ENCODE results near the gene TOP3A. TPM values are rescaled to one million over a fixed set of nuclear protein-coding genes. Genes with fewer than 3 reads are reported as not detected.

The TOP3A gene
- total and polyA plus RNA-seq, 2 of the 4 experiments (the other 2 are of a cell fraction) = 13.4 to 21.3 TPM

GRCh38 chr17:18356624-18357023 is 41.8 kb upstream of the TOP3A start:
- no peaks in the 10 kb centered on the region for H3K27me3 ChIP-seq (ENCODE audit: control insufficient read depth, insufficient read depth, low read length)
- no peak overlapping the region for H4K5ac ChIP-seq (ENCODE audit: low read depth, low read length)
- H3K9me3 ChIP-seq (ENCODE audit: control insufficient read depth, insufficient read depth, low read length) = no peaks in the 10 kb centered on the region
- dilution Hi-C loops (cut with HindIII; ENCODE audit: low sequenced_read_pairs, unreplicated experiment) (no loop called here), in situ Hi-C loops (cut with MboI; ENCODE audit: low sequenced_read_pairs) (no loop called here), intact Hi-C loops (cut with micrococcal nuclease) (no loop called here)
- no peak overlapping the region for H3K18ac ChIP-seq (ENCODE audit: low read depth, low read length)
- no peak overlapping the region for H2BK120ac ChIP-seq (ENCODE audit: low read depth, low read length)
- 0 out of 2 replicates have a peak, but pooled peaks have one; percentile 24 for ATAC-seq (ENCODE audit: low read depth)
- H3K4ac ChIP-seq (ENCODE audit: low read depth, low read length) = no peak overlapping the region
- no peaks in the 10 kb centered on the region for H3K4me1 ChIP-seq (ENCODE audit: control insufficient read depth, insufficient read depth, low read length)
- H4K8ac ChIP-seq (ENCODE audit: low read depth in 2 of 2, low read length in 2 of 2) = no peak overlapping the region
- no peak overlapping the region for H3K56ac ChIP-seq (ENCODE audit: extremely low read depth, insufficient read depth, low read length)
- H3K9ac ChIP-seq (ENCODE audit: low read depth, low read length) = no peak overlapping the region
- H3K4me3 ChIP-seq (ENCODE audit: insufficient read depth, low read depth, low read length) = no peak overlapping the region
- peak overlapping the region; percentile 70 for H2AK9ac ChIP-seq (replicated peaks; ENCODE audit: low read depth, low read length, poor library complexity)
- no peaks in the 10 kb centered on the region for H4K20me1 ChIP-seq (ENCODE audit: insufficient read depth, low read length)
- TF ChIP-seq FOS (IDR thresholded peaks at IDR 0.05; ENCODE audit: low read depth, low read length) (no peak), CEBPB (IDR thresholded peaks at IDR 0.05; ENCODE audit: low read depth, low read length) (0 out of 2 replicates have a peak, but pooled peaks have one; percentile 13)
- H3K36me3 ChIP-seq (ENCODE audit: control insufficient read depth, insufficient read depth, low read length) = no peaks in the 10 kb centered on the region
- H2BK5ac ChIP-seq (ENCODE audit: low read depth, low read length, poor library complexity, severe bottlenecking) = no peak overlapping the region
- no peak overlapping the region for H4K91ac ChIP-seq (ENCODE audit: insufficient read depth, low read depth, low read length)
- ChIA-PET POLR2A (ENCODE audit: unreplicated experiment) (no interaction called here), CTCF (no interaction called here)
- H3K79me1 ChIP-seq (ENCODE audit: low read depth in 1 of 2, low read length in 2 of 2) = no peaks in the 10 kb centered on the region; a peak in 1 of 4 replicates
- no peaks in the 10 kb centered on the region for H3K9me1 ChIP-seq (ENCODE audit: insufficient read depth, low read length)
- WGBS, 2 experiments (ENCODE audit: extremely low coverage in 2 of 2, insufficient read length in 1 of 2) = 40% methylated on average over 1 of the region's 10 CpGs; no CpG with 5 or more reads in 1 of the 2 experiments
- H3K23ac ChIP-seq (ENCODE audit: low read depth, low read length) = no peak overlapping the region
- peak; percentile 50 for DNase-seq
- no peak overlapping the region for H2BK15ac ChIP-seq (ENCODE audit: low read depth, low read length)
- no peak overlapping the region for H2BK20ac ChIP-seq (ENCODE audit: low read depth, low read length)
- no peak overlapping the region for H3K4me2 ChIP-seq (ENCODE audit: low read depth, low read length)
- H2AK5ac ChIP-seq (ENCODE audit: low read depth, low read length) = no peak overlapping the region
- H3K27ac ChIP-seq (ENCODE audit: insufficient read depth, low read length) = no peak overlapping the region
- no peak overlapping the region for H3K14ac ChIP-seq (replicated peaks; ENCODE audit: low read depth, low read length)
- no TSS peak for BruUV-seq (replicated peaks)
- H2AFZ ChIP-seq (replicated peaks; ENCODE audit: low read length, poor library complexity) = no peak overlapping the region

Measured in IMR-90 (cell line).